Measurements from ENCODE around the gene GATA5. TPM values are rescaled to one million over a fixed set of nuclear protein-coding genes. Genes with fewer than 3 reads are reported as not detected.

Gene GATA5, protein sequence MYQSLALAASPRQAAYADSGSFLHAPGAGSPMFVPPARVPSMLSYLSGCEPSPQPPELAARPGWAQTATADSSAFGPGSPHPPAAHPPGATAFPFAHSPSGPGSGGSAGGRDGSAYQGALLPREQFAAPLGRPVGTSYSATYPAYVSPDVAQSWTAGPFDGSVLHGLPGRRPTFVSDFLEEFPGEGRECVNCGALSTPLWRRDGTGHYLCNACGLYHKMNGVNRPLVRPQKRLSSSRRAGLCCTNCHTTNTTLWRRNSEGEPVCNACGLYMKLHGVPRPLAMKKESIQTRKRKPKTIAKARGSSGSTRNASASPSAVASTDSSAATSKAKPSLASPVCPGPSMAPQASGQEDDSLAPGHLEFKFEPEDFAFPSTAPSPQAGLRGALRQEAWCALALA
- total RNA-seq: not detected in 2 replicates

DNA sequence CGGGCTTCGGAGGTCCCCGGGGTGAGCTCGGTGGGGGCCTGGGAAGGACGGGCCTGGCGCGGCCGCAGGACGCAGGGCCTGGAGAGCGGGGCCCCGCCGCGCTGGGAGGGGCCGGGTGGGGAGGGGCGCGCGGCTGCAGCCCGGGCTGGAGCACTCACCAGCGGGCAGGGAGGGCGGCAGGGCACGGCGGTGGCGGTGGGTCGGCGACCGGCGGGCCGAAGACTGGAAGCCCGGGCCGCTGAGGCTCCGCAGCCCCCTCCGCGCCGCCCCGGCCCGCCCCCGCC lies at the start of gene GATA5:
Gene GATA5 (minus strand): TSS at position 224 of the 284 bp plus-strand sequence. CDS start 474 bp downstream, outside the sequence.
- DNase-seq (ENCODE audit: low read depth) (no peak), FAIRE-seq (no peak)
- Histone ChIP-seq H3K4me3 (ENCODE audit: low read depth, low read length) (no peak within 1 kb of the TSS), H3K27me3 (ENCODE audit: control insufficient read depth, insufficient read depth, low read length) (peaks cover 43% of the 10 kb centered on the region), H3K36me3 (ENCODE audit: control insufficient read depth, insufficient read depth, low read length) (no peaks in the 10 kb centered on the region)
- no peak for TF ChIP-seq CTCF (IDR thresholded peaks at IDR 0.05; ENCODE audit: insufficient read depth, low read length, severe bottlenecking)

GRCh38 chr20:62525014-62525413 lies 49.2 kb upstream of the GATA5 start:
- TF ChIP-seq CTCF (IDR thresholded peaks at IDR 0.05; ENCODE audit: insufficient read depth, low read length, severe bottlenecking): no peak
- no peak overlapping the region for H3K4me3 ChIP-seq (ENCODE audit: low read depth, low read length)
- H3K27me3 ChIP-seq (ENCODE audit: control insufficient read depth, insufficient read depth, low read length): peaks cover 12% of the 10 kb centered on the region
- no peaks in the 10 kb centered on the region for H3K36me3 ChIP-seq (ENCODE audit: control insufficient read depth, insufficient read depth, low read length)
- DNase-seq (ENCODE audit: low read depth) (no peak), FAIRE-seq (no peak)

GRCh38 chr20:62524505-62524911 lies 48.7 kb upstream of the GATA5 start:
- FAIRE-seq: no peak
- Histone ChIP-seq H3K4me3 (ENCODE audit: low read depth, low read length) (no peak overlapping the region), H3K27me3 (ENCODE audit: control insufficient read depth, insufficient read depth, low read length) (peaks cover 12% of the 10 kb centered on the region), H3K36me3 (ENCODE audit: control insufficient read depth, insufficient read depth, low read length) (no peaks in the 10 kb centered on the region)
- no peak for DNase-seq (ENCODE audit: low read depth)
- no peak for TF ChIP-seq CTCF (IDR thresholded peaks at IDR 0.05; ENCODE audit: insufficient read depth, low read length, severe bottlenecking)

GRCh38 chr20:62523473-62524203 lies 47.8 kb upstream of the GATA5 start:
- no peak overlapping the region for H3K4me3 ChIP-seq (ENCODE audit: low read depth, low read length)
- TF ChIP-seq CTCF (IDR thresholded peaks at IDR 0.05; ENCODE audit: insufficient read depth, low read length, severe bottlenecking): no peak
- peaks cover 12% of the 10 kb centered on the region for H3K27me3 ChIP-seq (ENCODE audit: control insufficient read depth, insufficient read depth, low read length)
- FAIRE-seq (no peak), DNase-seq (ENCODE audit: low read depth) (no peak)
- no peaks in the 10 kb centered on the region for H3K36me3 ChIP-seq (ENCODE audit: control insufficient read depth, insufficient read depth, low read length)

DNA sequence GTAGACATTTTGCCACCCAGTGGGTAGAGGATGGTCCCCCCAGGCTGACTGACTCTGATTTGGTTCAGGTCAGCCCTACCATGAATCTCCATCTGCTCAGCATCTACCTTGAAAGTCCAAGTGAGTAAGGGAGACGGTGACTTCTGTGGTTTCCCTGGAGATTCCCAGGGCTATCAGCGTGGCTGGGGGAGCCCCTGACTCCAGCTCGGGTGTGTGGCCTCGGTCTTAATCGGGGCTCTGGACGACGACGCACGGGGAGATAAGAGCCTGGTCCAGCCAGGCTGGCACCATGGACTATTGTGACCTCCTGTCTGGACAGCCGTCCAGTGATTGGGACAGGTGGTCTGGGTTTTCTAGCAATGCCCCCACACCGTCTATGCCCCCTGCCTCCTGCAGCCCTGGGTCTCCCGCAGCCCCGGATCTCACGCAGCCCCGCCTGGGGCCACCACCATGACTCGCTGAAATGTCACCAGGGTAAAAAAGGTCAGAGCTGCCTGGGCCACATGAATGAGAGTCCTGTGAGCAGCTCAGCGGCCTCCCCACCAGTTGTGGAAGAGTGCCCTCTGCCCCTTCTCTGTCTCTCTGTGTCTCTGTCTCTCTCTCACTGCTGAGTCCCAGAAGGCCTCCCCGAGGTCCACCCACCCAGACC lies 47.1 kb upstream of the GATA5 start:
- Histone ChIP-seq H3K36me3 (ENCODE audit: control insufficient read depth, insufficient read depth, low read length) (no peaks in the 10 kb centered on the region), H3K27me3 (ENCODE audit: control insufficient read depth, insufficient read depth, low read length) (peaks cover 12% of the 10 kb centered on the region), H3K4me3 (ENCODE audit: low read depth, low read length) (no peak overlapping the region)
- no peak for TF ChIP-seq CTCF (IDR thresholded peaks at IDR 0.05; ENCODE audit: insufficient read depth, low read length, severe bottlenecking)
- DNase-seq (ENCODE audit: low read depth) (no peak), FAIRE-seq (no peak)

Data from bronchial epithelial cell (primary cell).